Osteoblast (primary cell): Measurements from ENCODE around the gene TSPAN5. TPM values are rescaled to one million over a fixed set of nuclear protein-coding genes. Genes with fewer than 3 reads are reported as not detected.
A peak's percentile ranks its signal among the peaks of the same experiment; 100 is the strongest.

Experiments
- DNase-seq: peaks from one replicate; pipeline ENCODE4 v3.0.0; 2011; ENCODE audit warnings: low spot score, mixed read lengths; ENCODE audit not compliant: insufficient read length; ENCODE audit errors: missing footprints
- H2AFZ ChIP-seq: 2 replicates; pipeline ENCODE4 v1.6.0; 2011; ENCODE audit warnings: mild to moderate bottlenecking, low read length
- H3K27ac ChIP-seq: 2 replicates; pipeline ENCODE4 v1.5.1; 2011; ENCODE audit warnings: mild to moderate bottlenecking, low read depth, low read length, moderate library complexity
- H3K27me3 ChIP-seq: 2 replicates; pipeline ENCODE4 v1.6.0; 2012; ENCODE audit warnings: mild to moderate bottlenecking, control low read depth, inconsistent platforms, low read length, moderate library complexity; ENCODE audit not compliant: insufficient read depth
- H3K36me3 ChIP-seq: 2 replicates; pipeline ENCODE4 v1.5.1; 2011; ENCODE audit warnings: mild to moderate bottlenecking, low read length, control low read depth, moderate library complexity; ENCODE audit not compliant: insufficient read depth
- H3K4me1 ChIP-seq: 2 replicates; pipeline ENCODE4 v1.5.1; 2011; ENCODE audit warnings: mild to moderate bottlenecking, low read length, control low read depth, moderate library complexity; ENCODE audit not compliant: insufficient read depth
- H3K4me2 ChIP-seq: 2 replicates; pipeline ENCODE4 v1.6.0; 2011; ENCODE audit warnings: mild to moderate bottlenecking, low read length; ENCODE audit not compliant: insufficient read depth
- H3K4me3 ChIP-seq: fragments of 200-600 bp; sonication (generic); 3 replicates; pipeline ENCODE4 v1.5.1; 2012; ENCODE audit warnings: mild to moderate bottlenecking, low read length, inconsistent platforms; ENCODE audit not compliant: insufficient read depth
- H3K79me2 ChIP-seq: 2 replicates; pipeline ENCODE4 v1.6.0; 2012; ENCODE audit warnings: mild to moderate bottlenecking, low read length, control low read depth, inconsistent platforms; ENCODE audit not compliant: insufficient read depth
- H3K9me3 ChIP-seq: 2 replicates; pipeline ENCODE4 v1.5.1; 2011; ENCODE audit warnings: low read depth, low read length, control low read depth
- H4K20me1 ChIP-seq: 2 replicates; pipeline ENCODE4 v1.6.0; 2012; ENCODE audit warnings: mild to moderate bottlenecking, low read length, control low read depth; ENCODE audit not compliant: insufficient read depth
- CTCF ChIP-seq: IDR thresholded peaks from 2 replicates; pipeline ENCODE4 v1.5.1; 2011; ENCODE audit warnings: mild to moderate bottlenecking, low read depth, low read length, moderate library complexity; ENCODE audit errors: extremely low read depth
- total RNA-seq: library from RNA; depleted of rRNA; stranded (reverse); fragments of >200 nt; gene quantifications from 2 replicates; pipeline ENCODE4 v1.2.3, GENCODE V29; 2012

TSPAN5 gene
- total RNA-seq, 1 donor, result 36.9 TPM

- H3K4me1 ChIP-seq, result peaks cover 35% of the 10 kb centered on the region
- TF ChIP-seq CTCF, result no peak
- peak overlapping the region; percentile 75 for H3K4me3 ChIP-seq
- peak; percentile 69 for DNase-seq
- no peaks in the 10 kb centered on the region for H3K36me3 ChIP-seq
- no peak overlapping the region for H2AFZ ChIP-seq
- no peaks in the 10 kb centered on the region for H3K27me3 ChIP-seq
- H3K27ac ChIP-seq, result no peak overlapping the region
- no peaks in the 10 kb centered on the region for H4K20me1 ChIP-seq
- H3K79me2 ChIP-seq, result peaks cover 33% of the 10 kb centered on the region
- no peaks in the 10 kb centered on the region for H3K9me3 ChIP-seq
- H3K4me2 ChIP-seq, result peak overlapping the region; percentile 90
Observed at GRCh38 chr4:98659741-98660462, 1.5 kb upstream of the TSPAN5 start.

GRCh38 chr4:98659106-98659592, 738 bp upstream of the TSPAN5 start:
- peak; percentile 18 for TF ChIP-seq CTCF
- Histone ChIP-seq H3K27me3 (no peaks in the 10 kb centered on the region), H3K36me3 (no peaks in the 10 kb centered on the region), H2AFZ (peak overlapping the region; percentile 91), H3K4me1 (peaks cover 41% of the 10 kb centered on the region), H3K79me2 (peaks cover 34% of the 10 kb centered on the region), H3K4me2 (peak overlapping the region; percentile 90), H3K9me3 (no peaks in the 10 kb centered on the region), H4K20me1 (no peaks in the 10 kb centered on the region), H3K27ac (peak overlapping the region; percentile 61), H3K4me3 (peak overlapping the region; percentile 75)
- DNase-seq, result peak; percentile 93

GRCh38 chr4:98657531-98658286, 702 bp downstream of the TSPAN5 start:
- Histone ChIP-seq H3K9me3 (no peaks in the 10 kb centered on the region), H2AFZ (peak overlapping the region; percentile 64), H3K36me3 (no peaks in the 10 kb centered on the region), H3K4me2 (peak overlapping the region; percentile 89), H3K4me1 (peaks cover 55% of the 10 kb centered on the region), H3K27ac (peak overlapping the region; percentile 56), H3K27me3 (no peaks in the 10 kb centered on the region), H3K4me3 (peak overlapping the region; percentile 75), H4K20me1 (no peaks in the 10 kb centered on the region), H3K79me2 (peaks cover 40% of the 10 kb centered on the region)
- TF ChIP-seq CTCF, result no peak
- DNase-seq, result peak; percentile 95

GRCh38 chr4:98656886-98657285, 1.5 kb downstream of the TSPAN5 start:
- Histone ChIP-seq H3K79me2 (peaks cover 48% of the 10 kb centered on the region), H3K4me1 (peaks cover 60% of the 10 kb centered on the region)

More at GRCh38 chr4:98656886-98657285, 1.5 kb downstream of the TSPAN5 start:
- no peak for DNase-seq
- no peaks in the 10 kb centered on the region for H3K27me3 ChIP-seq
- H3K4me2 ChIP-seq, result peak overlapping the region; percentile 89
- no peaks in the 10 kb centered on the region for H3K36me3 ChIP-seq
- peak overlapping the region; percentile 75 for H3K4me3 ChIP-seq
- peak overlapping the region; percentile 56 for H3K27ac ChIP-seq
- TF ChIP-seq CTCF, result no peak
- H3K9me3 ChIP-seq, result no peaks in the 10 kb centered on the region
- no peak overlapping the region for H2AFZ ChIP-seq
- no peaks in the 10 kb centered on the region for H4K20me1 ChIP-seq
